ENCODE measurements around the gene ANK3.
A peak's percentile ranks its signal among the peaks of the same experiment; 100 is the strongest.
"Not testable (repeated sequence)": the region's sequence is repeated elsewhere in the genome, so short reads cannot be mapped to it uniquely, and the experiment has no call there.

Gene ANK3

GRCh38 chr10:60073397-60073780, 316.3 kb downstream of the ANK3 start:
- no peak for DNase-seq

GRCh38 chr10:60069311-60069710, 320.4 kb downstream of the ANK3 start:
- DNase-seq, result no peak

- no peak for DNase-seq
These were observed 339.3 kb downstream of the ANK3 start for GRCh38 chr10:60050366-60050765.

GRCh38 chr10:60048091-60048501, 341.6 kb downstream of the ANK3 start:
- DNase-seq, result no peak

- DNase-seq, result no peak
These were observed 344.1 kb downstream of the ANK3 start for GRCh38 chr10:60045571-60045970.

GRCh38 chr10:60044971-60045370, 344.7 kb downstream of the ANK3 start:
- DNase-seq, result no peak

- no peak for DNase-seq
These were observed 345.4 kb downstream of the ANK3 start for GRCh38 chr10:60044242-60044641.

GRCh38 chr10:60043561-60044241, 346.0 kb downstream of the ANK3 start:
- DNase-seq, result no peak

- peak; percentile 3 for DNase-seq
These were observed 346.8 kb downstream of the ANK3 start for GRCh38 chr10:60042914-60043313.

- DNase-seq, result peak; percentile 61
These were observed 347.4 kb downstream of the ANK3 start for GRCh38 chr10:60042262-60042661.

GRCh38 chr10:60041489-60042133, 348.1 kb downstream of the ANK3 start:
- DNase-seq, result no peak

- DNase-seq, result no peak
These were observed 349.5 kb downstream of the ANK3 start for GRCh38 chr10:60040014-60040662.

- DNase-seq, result no peak
These were observed 353.7 kb downstream of the ANK3 start for GRCh38 chr10:60035984-60036383.

- not testable (repeated sequence) for DNase-seq
These were observed 354.3 kb downstream of the ANK3 start for GRCh38 chr10:60035375-60035774.

- peak; percentile 62 for DNase-seq
These were observed 357.0 kb downstream of the ANK3 start for GRCh38 chr10:60032723-60033122.

GRCh38 chr10:60031664-60032063, 358.0 kb downstream of the ANK3 start:
- DNase-seq, result no peak

- no peak for DNase-seq
These were observed 358.5 kb downstream of the ANK3 start for GRCh38 chr10:60031183-60031582.

- no peak for DNase-seq
These were observed 360.2 kb downstream of the ANK3 start for GRCh38 chr10:60029475-60029874.

GRCh38 chr10:60028081-60028480, 361.6 kb downstream of the ANK3 start:
- DNase-seq, result no peak

- DNase-seq, result no peak
These were observed 364.4 kb downstream of the ANK3 start for GRCh38 chr10:60025279-60025678.

- no peak for DNase-seq
These were observed 365.2 kb downstream of the ANK3 start for GRCh38 chr10:60024506-60024905.

GRCh38 chr10:60023155-60023877, 366.4 kb downstream of the ANK3 start:
- DNase-seq, result no peak

GRCh38 chr10:60021361-60021760, 368.3 kb downstream of the ANK3 start:
- DNase-seq, result no peak

GRCh38 chr10:60016794-60017193, 372.9 kb downstream of the ANK3 start:
- DNase-seq, result no peak

Measured in NCI-H1436 (cell line).